ENCODE measurements around the gene SYNE1.

- TF ChIP-seq CTCF (IDR thresholded peaks at IDR 0.05): no peak
- no peak for TF ChIP-seq EP300 (IDR thresholded peaks at IDR 0.05)
These were observed 102.6 kb downstream of the SYNE1 start for GRCh38 chr6:152534541-152534940.

Measured in sigmoid colon (tissue), 4 donors.